Transverse colon (tissue), 4 donors: Measurements from ENCODE around the gene ORAI3. TPM values are rescaled to one million over a fixed set of nuclear protein-coding genes. Genes with fewer than 3 reads are reported as not detected.

Experiments
- DNase-seq: peaks from one replicate; pipeline ENCODE4 v3.0.0-alpha.2; 2019
- H3K27ac ChIP-seq, 4 donors: fragments of 200-600 bp; sonication (generic); 2 replicates each; pipeline ENCODE4 v1.5.1; 2016 to 2018; ENCODE audit warnings: inconsistent platforms in 4 of 4
- H3K27me3 ChIP-seq: fragments of 200-600 bp; sonication (generic); 2 replicates; pipeline ENCODE4 v1.5.1; 2017; ENCODE audit warnings: inconsistent platforms
- H3K36me3 ChIP-seq, 4 donors: fragments of 200-600 bp; sonication (generic); 2 replicates each; pipeline ENCODE4 v1.5.1; 2017 to 2019; ENCODE audit warnings: inconsistent platforms in 4 of 4
- H3K4me1 ChIP-seq, 4 donors: fragments of 200-600 bp; sonication (generic); 2 replicates each; pipeline ENCODE4 v1.5.1; 2017 to 2020; ENCODE audit warnings: inconsistent platforms in 4 of 4
- H3K4me3 ChIP-seq, 4 donors: fragments of 200-600 bp; sonication (generic); 1 replicate in 1 of 4; 2 replicates in 3 of 4; pipeline versions ENCODE4 v1.5.1 to v1.6.1; 2017 to 2019; ENCODE audit warnings: inconsistent platforms in 4 of 4
- H3K9me3 ChIP-seq, 2 donors: fragments of 200-600 bp; sonication (generic); 2 replicates each; pipeline ENCODE4 v1.5.1; 2017 to 2019; ENCODE audit warnings: inconsistent platforms in 2 of 2
- EP300 ChIP-seq: sonication (generic); formaldehyde crosslinking; IDR thresholded peaks from one replicate; pipeline ENCODE4 v1.6.1; 2017; ENCODE audit warnings: antibody characterized with exemption, low read depth
- POLR2A ChIP-seq: fragments of 450-650 bp; IDR thresholded peaks from one replicate; pipeline ENCODE4 v1.6.1; 2016; ENCODE audit warnings: antibody characterized with exemption, mild to moderate bottlenecking, moderate library complexity
- POLR2AphosphoS5 ChIP-seq, 3 donors: sonication (generic); formaldehyde crosslinking; IDR thresholded peaks; one replicate each; pipeline ENCODE4 v1.6.1; 2016; ENCODE audit warnings: antibody characterized with exemption in 3 of 3
- WGBS, 2 donors: methylation state at CpG; one replicate each; pipeline ENCODE4 v1.1.5; 2018; ENCODE audit warnings: low coverage in 1 of 2; 5-methylcytosine and 5-hydroxymethylcytosine counted together
- in situ Hi-C, 4 donors: fragments of 200-750 bp; cut with MboI; loops; one replicate each; pipeline versions ENCODE4 v1.15.0 to v1.15.1; 2017; ENCODE audit warnings: low sequenced_read_pairs in 3 of 4, low pct_ligation_motif_present in 1 of 4, low pct_unique_long_range_greater_than_20kb in 1 of 4
- intact Hi-C: fragments of 100-400 bp; cut with DNase I; formaldehyde crosslinking; loops from one replicate; pipeline ENCODE4 v1.15.1; 2023; ENCODE audit warnings: low total_unique reads
- total RNA-seq, 4 donors: library from RNA; depleted of rRNA; stranded (reverse); fragments of >200 nt; gene quantifications; one replicate each; pipeline ENCODE4 v1.1.0, GENCODE V29; 2016
- TF ChIP-seq, protein P1 (sequence below), 5 experiments: fragments of 200-600 bp in 3 of 5; fragments of 450-650 bp in 2 of 5; sonication (generic) in 3 of 5; IDR thresholded peaks; 1 replicate in 2 of 5; 2 replicates in 3 of 5; pipeline ENCODE4 v1.5.1; 2016 to 2017; ENCODE audit warnings: antibody characterized with exemption in 5 of 5, inconsistent platforms in 3 of 5, mild to moderate bottlenecking in 2 of 5, moderate library complexity in 1 of 5

Gene ORAI3
- total RNA-seq, 4 donors from 2014 or later = 24.8 to 45.6 (median 31.3) TPM

DNA sequence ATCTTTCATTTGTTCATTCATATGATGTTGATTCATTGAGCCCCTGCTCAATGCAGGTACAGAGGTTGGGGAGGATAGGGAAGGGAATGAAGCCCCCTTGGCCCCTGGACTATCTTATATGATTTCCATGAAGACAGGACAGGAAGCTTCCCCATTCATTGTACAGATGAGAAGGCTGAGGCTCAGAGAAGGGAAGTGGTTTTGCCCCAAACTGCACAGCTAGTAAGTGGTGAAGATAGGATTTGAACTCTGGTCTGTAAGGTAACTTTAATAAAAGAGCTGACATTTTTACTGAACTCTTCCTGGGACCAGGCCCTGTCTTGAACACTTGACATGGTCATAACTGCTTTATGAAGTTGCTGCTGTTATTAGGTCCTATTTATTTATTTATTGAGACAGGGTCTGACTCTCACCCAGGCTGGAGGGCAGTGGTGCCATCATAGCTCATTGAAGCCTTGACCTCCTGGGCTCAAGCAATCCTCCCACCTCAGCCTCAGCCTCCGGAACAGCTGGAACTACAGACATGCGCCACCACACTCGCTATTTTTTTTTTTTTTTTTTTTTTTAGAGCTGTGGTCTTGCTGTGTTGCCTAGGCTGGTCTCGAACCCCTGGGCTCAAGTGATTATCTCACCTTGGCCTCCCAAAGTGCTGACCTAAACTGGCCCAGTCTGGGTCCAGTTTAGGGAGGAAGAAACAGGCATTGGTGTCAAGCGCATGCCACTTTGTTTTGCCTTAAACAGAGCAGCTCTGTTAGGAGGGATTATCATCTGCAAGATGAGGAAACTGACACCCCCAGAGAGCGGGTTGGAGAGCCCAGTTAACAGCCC, 47.5 kb upstream of the ORAI3 start:
- Histone ChIP-seq H3K27ac (peak overlapping the region; percentile 90 to 96 (median 95)), H3K27me3 (no peaks in the 10 kb centered on the region), H3K9me3 (no peaks in the 10 kb centered on the region), H3K36me3 (no peaks in the 10 kb centered on the region), H3K4me1 (peaks cover 3 to 36% (median 14%) of the 10 kb centered on the region in 4 donors), H3K4me3 (peak overlapping the region; percentile 47 to 73 (median 58))
- in situ Hi-C loops = no loop called here
- DNase-seq = no peak
- TF ChIP-seq, protein P1, sequence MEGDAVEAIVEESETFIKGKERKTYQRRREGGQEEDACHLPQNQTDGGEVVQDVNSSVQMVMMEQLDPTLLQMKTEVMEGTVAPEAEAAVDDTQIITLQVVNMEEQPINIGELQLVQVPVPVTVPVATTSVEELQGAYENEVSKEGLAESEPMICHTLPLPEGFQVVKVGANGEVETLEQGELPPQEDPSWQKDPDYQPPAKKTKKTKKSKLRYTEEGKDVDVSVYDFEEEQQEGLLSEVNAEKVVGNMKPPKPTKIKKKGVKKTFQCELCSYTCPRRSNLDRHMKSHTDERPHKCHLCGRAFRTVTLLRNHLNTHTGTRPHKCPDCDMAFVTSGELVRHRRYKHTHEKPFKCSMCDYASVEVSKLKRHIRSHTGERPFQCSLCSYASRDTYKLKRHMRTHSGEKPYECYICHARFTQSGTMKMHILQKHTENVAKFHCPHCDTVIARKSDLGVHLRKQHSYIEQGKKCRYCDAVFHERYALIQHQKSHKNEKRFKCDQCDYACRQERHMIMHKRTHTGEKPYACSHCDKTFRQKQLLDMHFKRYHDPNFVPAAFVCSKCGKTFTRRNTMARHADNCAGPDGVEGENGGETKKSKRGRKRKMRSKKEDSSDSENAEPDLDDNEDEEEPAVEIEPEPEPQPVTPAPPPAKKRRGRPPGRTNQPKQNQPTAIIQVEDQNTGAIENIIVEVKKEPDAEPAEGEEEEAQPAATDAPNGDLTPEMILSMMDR (IDR thresholded peaks at IDR 0.05) = no peak
- TF ChIP-seq POLR2A (no peak), POLR2AphosphoS5 (IDR thresholded peaks at IDR 0.05) (no peak), EP300 (no peak)
- 0 to 47% methylated on average over 1 to 6 of the region's 6 CpGs for WGBS, 2 donors
- intact Hi-C loops = loop anchor here (5.0 kb wide), 1 partner anchor 54 kb away; no protein-coding TSS in a partner anchor

DNA sequence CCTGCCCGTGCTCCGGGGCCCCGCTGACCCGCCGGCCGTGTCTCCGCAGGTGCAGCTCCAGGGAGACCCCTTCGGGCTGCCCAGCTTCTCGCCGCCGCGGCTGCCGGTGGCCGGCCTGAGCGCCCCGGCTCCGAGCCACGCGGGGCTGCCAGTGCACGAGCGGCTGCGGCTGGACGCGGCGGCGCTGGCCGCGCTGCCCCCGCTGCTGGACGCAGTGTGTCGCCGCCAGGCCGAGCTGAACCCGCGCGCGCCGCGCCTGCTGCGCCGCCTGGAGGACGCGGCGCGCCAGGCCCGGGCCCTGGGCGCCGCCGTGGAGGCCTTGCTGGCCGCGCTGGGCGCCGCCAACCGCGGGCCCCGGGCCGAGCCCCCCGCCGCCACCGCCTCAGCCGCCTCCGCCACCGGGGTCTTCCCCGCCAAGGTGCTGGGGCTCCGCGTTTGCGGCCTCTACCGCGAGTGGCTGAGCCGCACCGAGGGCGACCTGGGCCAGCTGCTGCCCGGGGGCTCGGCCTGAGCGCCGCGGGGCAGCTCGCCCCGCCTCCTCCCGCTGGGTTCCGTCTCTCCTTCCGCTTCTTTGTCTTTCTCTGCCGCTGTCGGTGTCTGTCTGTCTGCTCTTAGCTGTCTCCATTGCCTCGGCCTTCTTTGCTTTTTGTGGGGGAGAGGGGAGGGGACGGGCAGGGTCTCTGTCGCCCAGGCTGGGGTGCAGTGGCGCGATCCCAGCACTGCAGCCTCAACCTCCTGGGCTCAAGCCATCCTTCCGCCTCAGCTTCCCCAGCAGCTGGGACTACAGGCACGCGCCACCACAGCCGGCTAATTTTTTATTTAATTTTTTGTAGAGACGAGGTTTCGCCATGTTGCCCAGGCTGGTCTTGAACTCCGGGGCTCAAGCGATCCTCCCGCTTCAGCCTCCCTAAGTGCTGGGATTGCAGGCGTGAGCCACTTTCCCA, 46.6 kb upstream of the ORAI3 start:
- peaks cover 3 to 33% (median 12%) of the 10 kb centered on the region in 4 donors for H3K4me1 ChIP-seq
- TF ChIP-seq POLR2A = peak; percentile 45
- no peak for TF ChIP-seq EP300
- TF ChIP-seq, protein P1 (IDR thresholded peaks at IDR 0.05) = peak in 4 of 5 experiments; percentile 2 to 42 (median 38)
- peak in 1 of 3 donors; percentile 24 for TF ChIP-seq POLR2AphosphoS5 (IDR thresholded peaks at IDR 0.05)
- H3K9me3 ChIP-seq = no peaks in the 10 kb centered on the region
- intact Hi-C loops (loop anchor here (5.0 kb wide), 1 partner anchor 55 kb away; no protein-coding TSS in a partner anchor), in situ Hi-C loops (no loop called here)
- H3K4me3 ChIP-seq = peak overlapping the region; percentile 55 to 73 (median 60)
- H3K27ac ChIP-seq = peak overlapping the region; percentile 90 to 96 (median 95)
- peak; percentile 74 for DNase-seq
- no peaks in the 10 kb centered on the region for H3K36me3 ChIP-seq
- WGBS, 2 donors = 12 to 77% methylated on average over 8 to 62 of the region's 99 CpGs
- no peaks in the 10 kb centered on the region for H3K27me3 ChIP-seq

DNA sequence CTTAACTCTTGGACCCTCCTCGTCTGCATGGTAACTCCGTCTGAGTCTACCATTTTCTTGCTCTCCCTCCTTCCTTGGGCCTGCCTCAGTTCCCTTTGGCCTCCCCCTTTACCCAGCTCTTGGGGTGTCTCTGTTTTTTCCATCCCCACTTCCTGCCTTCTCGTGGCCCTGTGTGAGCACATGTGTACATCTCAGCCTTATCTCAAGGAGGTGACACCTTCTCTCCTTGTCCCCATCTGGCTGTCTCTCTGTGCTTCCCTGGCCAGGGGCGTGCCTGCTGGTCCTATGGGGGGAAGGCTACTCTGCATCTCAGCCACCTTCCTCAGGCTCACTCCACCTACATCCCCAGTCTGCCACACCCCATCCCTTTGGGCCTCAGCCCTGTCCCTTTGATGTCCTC, 45.9 kb upstream of the ORAI3 start:
- no peaks in the 10 kb centered on the region for H3K36me3 ChIP-seq
- no peak for DNase-seq
- intact Hi-C loops = loop anchor here (5.0 kb wide), 1 partner anchor 56 kb away; no protein-coding TSS in a partner anchor
- peak overlapping the region in 1 of 4 donors; percentile 73 for H3K4me3 ChIP-seq
- no peaks in the 10 kb centered on the region for H3K27me3 ChIP-seq
- TF ChIP-seq EP300 (no peak), POLR2AphosphoS5 (IDR thresholded peaks at IDR 0.05) (no peak), POLR2A (no peak)
- TF ChIP-seq, protein P1 (IDR thresholded peaks at IDR 0.05) = no peak
- H3K4me1 ChIP-seq = peaks cover 0 to 30% (median 11%) of the 10 kb centered on the region in 4 donors
- in situ Hi-C loops = no loop called here
- peak overlapping the region; percentile 90 to 96 (median 95) for H3K27ac ChIP-seq
- no peaks in the 10 kb centered on the region for H3K9me3 ChIP-seq
- 80 to 83% methylated on average over 1 to 4 of the region's 4 CpGs for WGBS, 2 donors

DNA sequence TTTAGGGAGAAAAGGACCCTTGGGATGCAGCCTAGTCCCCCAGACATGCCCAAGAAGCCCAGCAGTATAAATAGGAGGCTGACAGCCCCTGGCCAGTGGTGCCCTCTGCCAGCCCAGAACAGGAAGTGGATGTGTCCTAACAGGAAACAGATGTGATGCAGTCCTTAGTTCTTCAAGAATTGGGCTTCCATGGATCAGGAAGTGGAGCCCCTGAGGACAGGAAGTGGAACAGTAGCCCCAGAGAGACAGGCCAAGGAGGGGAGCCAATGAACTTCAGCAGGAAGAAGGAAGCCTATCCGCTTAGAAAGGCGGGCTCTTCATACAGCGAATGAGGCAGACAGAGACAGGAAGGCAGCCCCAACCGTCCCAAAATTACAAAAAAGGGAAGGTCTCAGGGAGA, 45.3 kb upstream of the ORAI3 start:
- no peak for DNase-seq
- intact Hi-C loops (loop anchor here (5.0 kb wide), 1 partner anchor 56 kb away; no protein-coding TSS in a partner anchor), in situ Hi-C loops (no loop called here)
- no peaks in the 10 kb centered on the region for H3K9me3 ChIP-seq
- H3K27me3 ChIP-seq = no peaks in the 10 kb centered on the region
- no peaks in the 10 kb centered on the region for H3K36me3 ChIP-seq
- peak overlapping the region; percentile 90 to 96 (median 95) for H3K27ac ChIP-seq
- no peak overlapping the region for H3K4me3 ChIP-seq
- TF ChIP-seq, protein P1 (IDR thresholded peaks at IDR 0.05) = no peak
- TF ChIP-seq EP300 (no peak), POLR2A (no peak)
- 90% methylated on average over 4 of the region's 4 CpGs; no CpG with 5 or more reads in 1 of the 2 donors for WGBS, 2 donors
- H3K4me1 ChIP-seq = peaks cover 0 to 30% (median 11%) of the 10 kb centered on the region in 4 donors
